ENCODE results near the gene ASB16. TPM values are rescaled to one million over a fixed set of nuclear protein-coding genes. Genes with fewer than 3 reads are reported as not detected.
A peak's percentile ranks its signal among the peaks of the same experiment; 100 is the strongest.

The ASB16 gene
- total RNA-seq, 1 experiment from 2014 or later: 0.19 TPM

DNA sequence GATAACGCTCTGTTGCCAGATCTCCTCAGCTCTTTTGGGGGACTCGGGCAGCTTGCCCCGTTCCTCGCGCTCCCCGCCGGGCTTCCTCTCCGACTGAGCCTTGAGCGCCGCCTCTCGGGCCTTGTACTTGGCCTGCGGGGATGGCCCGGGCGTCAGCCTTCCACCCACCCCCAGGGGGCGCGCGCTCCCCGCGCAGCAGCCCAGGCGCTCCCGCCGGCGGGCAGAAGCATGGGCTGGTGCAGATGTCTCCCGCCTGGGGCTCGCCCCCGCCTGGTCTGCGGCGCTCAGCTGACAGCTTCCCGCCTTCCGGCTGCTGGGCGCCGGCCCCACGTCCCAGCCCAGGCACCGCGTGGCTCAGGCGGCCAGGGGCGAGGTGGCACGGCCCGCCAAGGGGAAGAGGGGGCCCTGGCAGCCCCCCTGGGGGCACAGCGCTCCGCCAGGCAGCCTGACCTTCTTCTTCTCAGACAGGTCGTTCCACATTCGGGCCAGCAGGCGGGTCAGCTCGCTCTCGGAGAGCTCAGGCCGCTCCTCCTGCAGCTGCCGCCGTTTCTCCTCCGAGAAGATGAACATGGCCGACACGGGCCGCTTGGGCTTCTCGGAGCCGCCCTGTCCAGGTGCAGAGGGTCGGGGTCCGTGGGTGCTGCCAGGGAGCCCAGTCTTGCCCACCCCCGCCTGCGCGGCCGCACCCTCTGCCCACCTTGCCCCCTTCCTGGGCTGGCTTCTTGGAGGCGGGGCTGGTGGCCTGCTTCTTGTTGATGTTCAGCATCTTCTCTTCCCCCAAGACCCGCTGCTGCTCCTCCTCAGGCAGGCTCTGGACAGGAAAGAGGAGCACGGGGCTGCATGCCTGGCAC lies 40.1 kb downstream of the ASB16 start:
- TF ChIP-seq, protein P1, sequence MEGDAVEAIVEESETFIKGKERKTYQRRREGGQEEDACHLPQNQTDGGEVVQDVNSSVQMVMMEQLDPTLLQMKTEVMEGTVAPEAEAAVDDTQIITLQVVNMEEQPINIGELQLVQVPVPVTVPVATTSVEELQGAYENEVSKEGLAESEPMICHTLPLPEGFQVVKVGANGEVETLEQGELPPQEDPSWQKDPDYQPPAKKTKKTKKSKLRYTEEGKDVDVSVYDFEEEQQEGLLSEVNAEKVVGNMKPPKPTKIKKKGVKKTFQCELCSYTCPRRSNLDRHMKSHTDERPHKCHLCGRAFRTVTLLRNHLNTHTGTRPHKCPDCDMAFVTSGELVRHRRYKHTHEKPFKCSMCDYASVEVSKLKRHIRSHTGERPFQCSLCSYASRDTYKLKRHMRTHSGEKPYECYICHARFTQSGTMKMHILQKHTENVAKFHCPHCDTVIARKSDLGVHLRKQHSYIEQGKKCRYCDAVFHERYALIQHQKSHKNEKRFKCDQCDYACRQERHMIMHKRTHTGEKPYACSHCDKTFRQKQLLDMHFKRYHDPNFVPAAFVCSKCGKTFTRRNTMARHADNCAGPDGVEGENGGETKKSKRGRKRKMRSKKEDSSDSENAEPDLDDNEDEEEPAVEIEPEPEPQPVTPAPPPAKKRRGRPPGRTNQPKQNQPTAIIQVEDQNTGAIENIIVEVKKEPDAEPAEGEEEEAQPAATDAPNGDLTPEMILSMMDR (IDR thresholded peaks at IDR 0.05; ENCODE audit: unreplicated experiment): peak; percentile 50
- Mint-ChIP-seq H3K36me3 (ENCODE audit: insufficient read depth, unreplicated experiment) (peaks cover 77% of the 10 kb centered on the region), H3K4me3 (ENCODE audit: low read depth, unreplicated experiment) (no peak overlapping the region), H3K27me3 (ENCODE audit: unreplicated experiment) (no peaks in the 10 kb centered on the region), H3K27ac (ENCODE audit: unreplicated experiment) (no peak overlapping the region), H3K4me1 (ENCODE audit: low read depth, unreplicated experiment) (peaks cover 10% of the 10 kb centered on the region), H3K9me3 (ENCODE audit: low read depth, unreplicated experiment) (no peaks in the 10 kb centered on the region)
- no peak for DNase-seq
- intact Hi-C loops (cut with micrococcal nuclease; ENCODE audit: unreplicated experiment): no loop called here
- CTCF ChIA-PET: interaction anchor here (0.6 kb wide), 2 partner anchors 264 to 443 kb away, joined by 3 to 4 read pairs; no protein-coding TSS in a partner anchor
- BruUV-seq (replicated peaks): TSS peak; percentile 17

DNA sequence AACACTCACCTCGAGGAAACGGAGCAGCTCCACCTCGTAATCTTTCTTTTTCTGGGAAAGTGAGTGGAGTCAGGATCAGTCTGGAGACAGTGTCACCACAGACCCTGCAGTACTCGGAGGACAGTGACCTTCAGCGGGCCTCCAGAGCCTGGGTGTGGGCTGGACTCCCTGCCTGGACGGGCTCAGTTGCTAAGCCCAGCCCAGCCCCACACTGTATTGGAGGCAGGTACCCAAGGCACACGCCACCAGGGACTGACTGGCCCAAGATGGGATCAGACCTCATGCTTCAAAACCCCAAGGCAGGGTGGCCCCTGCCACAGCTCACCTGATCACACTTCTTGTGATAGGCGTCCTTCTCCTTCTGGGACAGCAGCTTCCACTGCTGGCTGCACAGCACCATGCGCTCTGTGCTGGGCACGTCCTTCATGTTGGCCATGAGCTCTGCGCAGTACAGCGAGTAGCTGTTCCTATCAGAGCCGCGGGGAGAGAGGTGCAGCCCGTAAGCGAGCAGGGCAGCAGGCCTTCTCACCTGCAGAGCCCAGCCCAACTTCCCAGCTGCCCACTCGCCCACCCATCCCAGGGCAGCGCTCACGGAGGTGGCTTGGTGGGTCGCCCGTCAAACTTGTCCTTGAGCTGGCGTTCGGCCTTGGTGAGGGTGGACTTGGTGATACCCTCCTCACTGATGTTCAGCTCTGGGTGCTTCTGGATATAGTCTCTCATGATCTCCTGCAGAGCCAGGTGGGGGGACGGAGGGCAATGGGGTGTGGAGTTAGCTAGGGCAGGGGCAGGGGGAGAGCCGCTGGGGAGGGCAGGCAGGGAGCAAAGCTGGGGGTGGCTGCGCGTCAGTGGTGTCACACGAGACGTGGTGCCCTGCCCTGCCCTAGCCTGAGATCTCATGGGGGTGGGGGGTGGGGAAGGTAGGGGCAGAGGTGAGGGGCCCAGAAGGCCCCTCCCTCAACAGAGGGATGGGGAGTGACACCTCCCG lies 41.1 kb downstream of the ASB16 start:
- DNase-seq: no peak
- Mint-ChIP-seq H3K27me3 (ENCODE audit: unreplicated experiment) (no peaks in the 10 kb centered on the region), H3K4me1 (ENCODE audit: low read depth, unreplicated experiment) (peaks cover 11% of the 10 kb centered on the region), H3K36me3 (ENCODE audit: insufficient read depth, unreplicated experiment) (peaks cover 83% of the 10 kb centered on the region), H3K9me3 (ENCODE audit: low read depth, unreplicated experiment) (no peaks in the 10 kb centered on the region), H3K4me3 (ENCODE audit: low read depth, unreplicated experiment) (no peak overlapping the region), H3K27ac (ENCODE audit: unreplicated experiment) (no peak overlapping the region)
- TF ChIP-seq, protein P1 (IDR thresholded peaks at IDR 0.05; ENCODE audit: unreplicated experiment): no peak
- no TSS peak for BruUV-seq (replicated peaks)
- CTCF ChIA-PET: no interaction called here
- intact Hi-C loops (cut with micrococcal nuclease; ENCODE audit: unreplicated experiment): no loop called here

GRCh38 chr17:44212507-44213402 lies 42.3 kb downstream of the ASB16 start:
- CTCF ChIA-PET: interaction anchor here (0.5 kb wide), 1 partner anchor 120 kb away, joined by 6 read pairs; no protein-coding TSS in a partner anchor

More at GRCh38 chr17:44212507-44213402, 42.3 kb downstream of the ASB16 start:
- H3K36me3 Mint-ChIP-seq (ENCODE audit: insufficient read depth, unreplicated experiment): peaks cover 80% of the 10 kb centered on the region
- no peaks in the 10 kb centered on the region for H3K9me3 Mint-ChIP-seq (ENCODE audit: low read depth, unreplicated experiment)
- no peak overlapping the region for H3K27ac Mint-ChIP-seq (ENCODE audit: unreplicated experiment)
- no peak overlapping the region for H3K4me3 Mint-ChIP-seq (ENCODE audit: low read depth, unreplicated experiment)
- TF ChIP-seq, protein P1 (IDR thresholded peaks at IDR 0.05; ENCODE audit: unreplicated experiment): no peak
- H3K27me3 Mint-ChIP-seq (ENCODE audit: unreplicated experiment): no peaks in the 10 kb centered on the region
- no TSS peak for BruUV-seq (replicated peaks)
- intact Hi-C loops (cut with micrococcal nuclease; ENCODE audit: unreplicated experiment): no loop called here
- H3K4me1 Mint-ChIP-seq (ENCODE audit: low read depth, unreplicated experiment): peaks cover 23% of the 10 kb centered on the region
- DNase-seq: no peak

Measured in Calu3 (cell line).